CD4-positive, CD25-positive, alpha-beta regulatory T cell (primary cell): Measurements from ENCODE around the gene RAB44. TPM values are rescaled to one million over a fixed set of nuclear protein-coding genes. Genes with fewer than 3 reads are reported as not detected.
A peak's percentile ranks its signal among the peaks of the same experiment; 100 is the strongest.

Experiments
- ATAC-seq, 2 donors: fragments of 150-1000 bp; cut with Tn5 transposase; one replicate each; pipeline ENCODE4 v1.10.0; 2021; ENCODE audit warnings: low read depth in 2 of 2, moderate number of reproducible peaks in 2 of 2, moderate library complexity in 1 of 2
- DNase-seq, 3 donors: peaks; one replicate each; pipeline versions ENCODE4 v3.0.0 to v3.0.0-alpha.2; 2012 to 2022; ENCODE audit warnings: mixed read lengths in 1 of 3
- H3K27ac ChIP-seq: one replicate; pipeline ENCODE4 v1.7.0; 2013; ENCODE audit warnings: mild to moderate bottlenecking, low read length; ENCODE audit not compliant: insufficient read depth, poor library complexity, severe bottlenecking
- H3K27me3 ChIP-seq: one replicate; pipeline ENCODE4 v1.7.0; 2013; ENCODE audit warnings: low read length; ENCODE audit not compliant: control insufficient read depth, insufficient read depth
- H3K36me3 ChIP-seq: one replicate; pipeline ENCODE4 v1.7.0; 2013; ENCODE audit warnings: mild to moderate bottlenecking, low read length, moderate library complexity; ENCODE audit not compliant: control insufficient read depth, insufficient read depth
- H3K4me1 ChIP-seq: 2 replicates; pipeline ENCODE4 v1.7.0; 2013; ENCODE audit warnings: mild to moderate bottlenecking, low read length; ENCODE audit not compliant: insufficient read depth, control insufficient read depth, poor library complexity, severe bottlenecking
- H3K4me3 ChIP-seq: one replicate; pipeline ENCODE4 v1.7.0; 2013; ENCODE audit warnings: low read depth, mild to moderate bottlenecking, low read length, moderate library complexity
- H3K9me3 ChIP-seq, 2 experiments: 1 replicate in 1 of 2; 2 replicates in 1 of 2; pipeline ENCODE4 v1.7.0; 2013; ENCODE audit warnings: low read length in 2 of 2, mild to moderate bottlenecking in 1 of 2, moderate library complexity in 1 of 2; ENCODE audit not compliant: control insufficient read depth in 2 of 2
- H3K27ac Mint-ChIP-seq, 3 donors: one replicate each; pipeline ENCODE4 v1.8.0; 2020 to 2022; ENCODE audit warnings: mild to moderate bottlenecking in 3 of 3, mixed read lengths in 3 of 3, moderate library complexity in 2 of 3
- H3K27me3 Mint-ChIP-seq: one replicate; pipeline ENCODE4 v1.8.0; 2022; ENCODE audit warnings: mild to moderate bottlenecking, mixed read lengths
- H3K36me3 Mint-ChIP-seq: one replicate; pipeline ENCODE4 v1.8.0; 2020; ENCODE audit warnings: mixed read lengths
- H3K4me1 Mint-ChIP-seq, 4 donors: one replicate each; pipeline ENCODE4 v1.8.0; 2020 to 2022; ENCODE audit warnings: mixed read lengths in 4 of 4, mild to moderate bottlenecking in 1 of 4
- H3K4me3 Mint-ChIP-seq, 4 donors: one replicate each; pipeline ENCODE4 v1.8.0; 2020 to 2022; ENCODE audit warnings: mild to moderate bottlenecking in 4 of 4, mixed read lengths in 4 of 4, moderate library complexity in 3 of 4
- H3K9me3 Mint-ChIP-seq, 7 donors: one replicate each; pipeline ENCODE4 v1.8.0; 2020 to 2022; ENCODE audit warnings: mixed read lengths in 7 of 7, mild to moderate bottlenecking in 3 of 7, moderate library complexity in 2 of 7
- polyA plus RNA-seq, 4 donors: library from polyadenylated mRNA; unstranded; fragments of 300-500 nt; fragmentation: Illumina TruSeq; gene quantifications; one replicate each; pipeline ENCODE4 v1.2.3, GENCODE V29; 2021
- total RNA-seq: library from RNA; stranded (reverse); gene quantifications from one replicate; pipeline ENCODE4 v1.2.3, GENCODE V29; 2022

Gene RAB44
- total and polyA plus RNA-seq, 5 donors from 2014 or later = 0.27 TPM; not detected in 4

DNA sequence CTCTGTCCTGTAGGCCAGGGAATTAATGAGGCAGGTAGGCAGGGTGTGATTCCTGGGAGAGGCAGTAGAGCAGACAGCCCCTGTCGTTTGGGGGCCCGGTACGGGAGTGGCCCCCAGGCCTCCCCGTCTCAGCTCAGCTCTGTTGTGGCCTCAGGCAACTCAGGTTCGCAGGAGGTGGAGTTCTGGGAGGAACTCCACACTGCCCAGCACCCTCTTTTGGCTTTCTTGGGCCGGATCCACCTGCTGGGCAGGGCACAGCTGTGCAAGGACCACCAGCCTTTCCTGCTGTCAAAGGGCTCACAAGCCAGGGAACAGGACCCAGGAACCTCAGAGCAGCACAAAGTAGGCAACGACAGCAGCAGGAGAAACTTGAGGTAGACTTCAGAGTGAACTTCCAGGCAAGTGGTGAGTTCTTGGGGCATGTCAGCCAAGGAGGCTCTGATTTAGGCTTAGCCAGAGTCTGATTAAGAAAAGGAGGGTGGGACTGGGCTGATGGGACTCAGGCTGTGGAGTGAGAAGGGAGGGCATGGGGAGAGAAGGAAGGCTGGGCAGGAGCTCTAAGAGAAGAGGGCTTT is 36.9 kb downstream of the RAB44 start:
- H3K36me3 Mint-ChIP-seq = no peaks in the 10 kb centered on the region
- peak overlapping the region; percentile 30 to 82 (median 38) for H3K27ac Mint-ChIP-seq
- Histone ChIP-seq H3K9me3 (no peaks in the 10 kb centered on the region), H3K4me3 (no peak overlapping the region), H3K36me3 (no peaks in the 10 kb centered on the region), H3K27ac (no peak overlapping the region), H3K4me1 (no peaks in the 10 kb centered on the region), H3K27me3 (no peaks in the 10 kb centered on the region)
- H3K27me3 Mint-ChIP-seq = no peaks in the 10 kb centered on the region
- H3K9me3 Mint-ChIP-seq = no peaks in the 10 kb centered on the region
- H3K4me1 Mint-ChIP-seq = peaks cover 0 to 7% (median 4%) of the 10 kb centered on the region in 4 donors
- DNase-seq = no peak
- no peak for ATAC-seq
- peak overlapping the region in 1 of 4 donors; percentile 61 for H3K4me3 Mint-ChIP-seq

DNA sequence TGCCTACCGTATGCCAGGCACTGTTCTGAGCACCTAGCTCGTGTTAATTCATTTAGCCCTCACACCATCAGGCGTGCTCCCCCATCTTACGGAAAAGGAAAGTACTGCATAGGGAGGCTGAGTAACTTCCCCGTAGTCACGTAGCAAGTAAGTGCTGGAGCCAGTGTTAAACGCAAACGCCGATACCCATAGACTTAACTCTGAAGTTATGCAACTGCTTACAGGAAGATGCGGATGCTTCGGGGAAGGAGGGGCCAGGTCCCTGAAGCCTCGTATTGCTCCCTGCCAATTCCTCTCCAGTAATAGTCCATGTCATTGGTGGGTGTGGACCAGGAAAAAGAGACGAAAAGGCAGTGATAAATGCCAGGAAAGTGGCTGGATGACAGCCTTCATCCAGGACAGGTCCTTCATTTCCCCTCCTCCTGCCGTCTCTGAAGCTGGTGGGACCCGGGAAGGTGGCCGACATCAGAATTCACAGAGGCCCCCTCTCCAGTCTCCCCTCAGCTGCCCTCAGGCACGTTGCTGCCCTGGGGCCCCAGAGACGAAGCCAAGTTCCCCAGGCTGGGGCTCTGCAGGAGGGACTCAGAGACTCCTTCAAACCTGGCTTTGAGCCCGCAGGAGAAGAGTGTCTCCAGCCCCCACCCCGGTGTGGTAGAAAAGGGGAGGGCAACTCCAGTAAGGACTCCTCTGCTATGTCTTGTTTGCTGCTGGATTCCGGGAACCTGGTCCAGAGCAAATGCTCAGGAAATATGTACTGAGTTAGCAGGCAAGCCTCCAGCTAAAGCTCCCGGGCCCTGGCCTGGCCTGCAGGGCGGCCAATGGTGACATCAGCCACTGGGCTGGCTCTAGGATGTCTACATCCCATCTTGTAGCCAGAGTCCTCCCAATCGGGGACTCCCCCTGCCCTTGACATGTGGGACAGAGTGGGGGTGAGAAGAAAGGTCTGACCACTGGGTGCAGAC is 37.8 kb downstream of the RAB44 start:
- Mint-ChIP-seq H3K27ac (peak overlapping the region in 2 of 3 donors; percentile 30 to 82), H3K36me3 (no peaks in the 10 kb centered on the region), H3K4me1 (peaks cover 0 to 7% (median 4%) of the 10 kb centered on the region in 4 donors), H3K27me3 (no peaks in the 10 kb centered on the region), H3K9me3 (no peaks in the 10 kb centered on the region), H3K4me3 (peak overlapping the region in 2 of 4 donors; percentile 1 to 61)
- Histone ChIP-seq H3K27ac (no peak overlapping the region), H3K36me3 (no peaks in the 10 kb centered on the region), H3K27me3 (no peaks in the 10 kb centered on the region), H3K4me1 (no peaks in the 10 kb centered on the region), H3K9me3 (no peaks in the 10 kb centered on the region), H3K4me3 (peak overlapping the region; percentile 21)
- DNase-seq = peak in 1 of 3 donors; percentile 63
- peak; percentile 64 to 70 for ATAC-seq

DNA sequence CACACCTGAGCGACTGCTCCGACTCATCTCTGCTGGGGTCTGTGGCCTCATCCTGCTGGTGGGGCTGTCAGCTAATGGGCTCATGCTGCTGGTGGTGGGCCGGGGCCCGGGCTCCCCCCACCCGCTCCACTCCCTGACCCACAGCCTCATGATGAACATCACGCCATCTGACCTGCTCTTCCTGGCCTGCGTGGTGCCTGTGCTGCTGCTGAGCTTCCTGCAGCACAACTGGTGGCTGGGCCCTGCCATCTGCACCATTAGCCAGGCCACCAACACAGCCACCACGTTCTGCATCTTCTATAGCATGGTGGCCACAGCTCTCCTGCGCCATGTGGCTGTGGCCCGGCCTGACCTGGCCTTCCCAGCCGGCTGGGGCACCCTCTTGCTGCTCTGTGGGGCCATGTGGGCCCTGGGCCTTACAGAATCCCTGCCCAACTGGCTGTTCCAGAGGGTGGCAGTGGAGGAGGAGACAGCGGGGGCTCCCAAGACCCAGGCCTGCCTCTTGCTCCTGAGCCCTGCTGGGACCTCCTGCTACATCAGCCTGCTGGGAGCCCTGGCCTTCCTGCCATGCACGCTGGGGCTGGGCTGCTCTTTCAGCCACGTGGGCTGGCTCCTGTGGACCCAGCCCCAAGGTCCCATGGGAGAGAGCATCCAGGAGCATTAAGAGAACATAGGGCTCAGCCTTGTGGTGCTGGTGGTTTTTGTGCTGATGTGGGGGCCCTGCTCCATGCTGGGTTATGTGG is 39.6 kb downstream of the RAB44 start:
- Histone ChIP-seq H3K27me3 (no peaks in the 10 kb centered on the region), H3K36me3 (no peaks in the 10 kb centered on the region), H3K27ac (no peak overlapping the region), H3K9me3 (no peaks in the 10 kb centered on the region), H3K4me1 (no peaks in the 10 kb centered on the region), H3K4me3 (no peak overlapping the region)
- no peak overlapping the region for H3K4me3 Mint-ChIP-seq
- no peak overlapping the region for H3K27ac Mint-ChIP-seq
- H3K27me3 Mint-ChIP-seq = no peaks in the 10 kb centered on the region
- no peaks in the 10 kb centered on the region for H3K9me3 Mint-ChIP-seq
- ATAC-seq (no peak), DNase-seq (no peak)
- no peaks in the 10 kb centered on the region for H3K36me3 Mint-ChIP-seq
- peaks cover 0 to 7% (median 4%) of the 10 kb centered on the region in 4 donors for H3K4me1 Mint-ChIP-seq

DNA sequence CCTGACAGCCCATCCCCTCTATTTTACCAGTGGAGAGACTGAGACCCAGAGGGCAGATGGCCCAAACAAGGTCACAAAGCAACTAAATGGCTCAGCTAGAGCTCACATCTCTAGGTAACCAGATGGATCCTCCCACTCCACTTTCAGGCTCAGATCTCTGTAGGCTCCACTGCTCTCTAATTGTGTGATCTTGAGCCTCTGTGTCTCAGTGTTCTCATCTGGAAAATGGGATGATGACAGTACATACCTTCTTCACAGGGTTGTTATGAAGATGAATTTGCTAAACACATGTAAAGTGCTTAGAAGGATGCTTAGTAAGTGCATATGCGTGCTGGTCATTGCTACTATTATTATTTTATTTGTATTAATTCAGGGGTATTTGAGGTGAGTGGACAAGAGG is 40.5 kb downstream of the RAB44 start:
- Histone ChIP-seq H3K4me1 (no peaks in the 10 kb centered on the region), H3K27me3 (no peaks in the 10 kb centered on the region), H3K4me3 (no peak overlapping the region), H3K36me3 (no peaks in the 10 kb centered on the region), H3K9me3 (no peaks in the 10 kb centered on the region), H3K27ac (no peak overlapping the region)
- Mint-ChIP-seq H3K36me3 (no peaks in the 10 kb centered on the region), H3K27me3 (no peaks in the 10 kb centered on the region), H3K9me3 (no peaks in the 10 kb centered on the region), H3K4me3 (no peak overlapping the region), H3K27ac (no peak overlapping the region), H3K4me1 (peaks cover 0 to 7% (median 4%) of the 10 kb centered on the region in 4 donors)
- DNase-seq (no peak), ATAC-seq (no peak)

DNA sequence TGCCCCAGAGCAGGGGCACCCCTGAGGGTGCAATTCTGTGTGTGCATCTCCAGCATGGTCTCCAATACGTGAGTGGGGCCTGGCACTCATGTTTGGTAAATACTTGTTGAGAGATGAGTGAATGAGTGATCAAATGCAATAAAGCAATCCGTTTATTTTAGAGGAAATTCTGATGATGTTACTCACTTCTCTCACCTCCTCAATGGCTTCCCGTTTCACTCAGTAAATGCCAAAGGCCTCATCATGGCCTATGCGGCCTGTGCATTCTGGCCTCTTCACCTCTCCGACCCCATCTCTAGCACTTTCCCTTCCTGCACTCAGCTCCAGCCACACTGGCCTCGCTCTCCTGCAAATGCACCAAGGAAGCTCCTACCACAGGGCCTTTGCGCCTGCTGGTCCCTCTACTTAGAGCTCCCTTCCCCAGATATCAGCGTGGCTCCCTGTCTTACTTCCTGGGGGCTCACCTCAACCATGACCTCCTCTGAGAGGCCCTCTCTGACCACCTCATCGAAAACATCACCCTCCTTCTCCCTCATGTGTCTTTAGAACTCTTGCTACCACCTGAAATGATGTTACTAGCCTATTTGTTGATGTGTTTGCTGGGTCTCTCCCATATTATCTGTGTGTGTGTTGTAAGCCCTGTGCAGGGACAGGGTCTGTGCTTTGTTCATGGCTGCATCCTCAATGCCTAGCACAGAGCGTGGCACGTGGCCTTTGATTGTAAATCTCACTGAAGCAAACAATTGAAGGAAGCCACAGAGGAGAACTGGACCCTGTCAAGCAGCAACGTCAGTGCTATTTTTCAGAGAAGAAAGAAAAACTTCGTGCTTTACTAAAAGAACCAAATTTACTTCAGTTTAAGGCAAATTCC is 42.6 kb downstream of the RAB44 start:
- Mint-ChIP-seq H3K27me3 (no peaks in the 10 kb centered on the region), H3K4me1 (peaks cover 0 to under 1% (median under 1%) of the 10 kb centered on the region in 4 donors), H3K9me3 (no peaks in the 10 kb centered on the region), H3K36me3 (no peaks in the 10 kb centered on the region), H3K27ac (peak overlapping the region in 1 of 3 donors; percentile 52), H3K4me3 (peak overlapping the region in 1 of 4 donors; percentile 12)
- ATAC-seq = no peak
- no peaks in the 10 kb centered on the region for H3K27me3 ChIP-seq
- H3K4me3 ChIP-seq = no peak overlapping the region
- no peak for DNase-seq
- no peak overlapping the region for H3K27ac ChIP-seq
- no peaks in the 10 kb centered on the region for H3K9me3 ChIP-seq
- H3K36me3 ChIP-seq = no peaks in the 10 kb centered on the region
- H3K4me1 ChIP-seq = peaks cover 7% of the 10 kb centered on the region

DNA sequence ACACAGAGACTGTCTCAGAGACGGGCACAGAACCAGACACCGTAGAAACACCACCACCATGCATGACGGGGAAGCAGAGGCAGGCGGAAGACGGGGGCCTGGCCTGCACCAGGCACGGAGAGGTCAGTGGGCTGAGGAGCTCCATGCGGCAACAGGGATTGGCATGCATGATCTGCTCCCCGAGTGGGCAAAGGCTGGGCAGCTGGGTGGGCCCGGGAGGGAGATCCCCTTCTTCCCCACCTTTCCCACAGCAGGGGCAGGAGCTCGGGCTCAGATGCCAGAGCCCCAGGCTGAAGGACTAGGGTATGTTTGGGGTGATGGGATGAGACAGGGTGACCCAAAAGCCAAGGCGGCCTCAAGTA is 43.2 kb downstream of the RAB44 start:
- Mint-ChIP-seq H3K36me3 (no peaks in the 10 kb centered on the region), H3K4me1 (no peaks in the 10 kb centered on the region), H3K27ac (peak overlapping the region in 1 of 3 donors; percentile 52), H3K27me3 (no peaks in the 10 kb centered on the region), H3K9me3 (no peaks in the 10 kb centered on the region), H3K4me3 (no peak overlapping the region)
- no peaks in the 10 kb centered on the region for H3K9me3 ChIP-seq
- no peaks in the 10 kb centered on the region for H3K36me3 ChIP-seq
- no peaks in the 10 kb centered on the region for H3K27me3 ChIP-seq
- peaks cover 7% of the 10 kb centered on the region for H3K4me1 ChIP-seq
- DNase-seq (no peak), ATAC-seq (no peak)
- H3K27ac ChIP-seq = no peak overlapping the region
- no peak overlapping the region for H3K4me3 ChIP-seq

DNA sequence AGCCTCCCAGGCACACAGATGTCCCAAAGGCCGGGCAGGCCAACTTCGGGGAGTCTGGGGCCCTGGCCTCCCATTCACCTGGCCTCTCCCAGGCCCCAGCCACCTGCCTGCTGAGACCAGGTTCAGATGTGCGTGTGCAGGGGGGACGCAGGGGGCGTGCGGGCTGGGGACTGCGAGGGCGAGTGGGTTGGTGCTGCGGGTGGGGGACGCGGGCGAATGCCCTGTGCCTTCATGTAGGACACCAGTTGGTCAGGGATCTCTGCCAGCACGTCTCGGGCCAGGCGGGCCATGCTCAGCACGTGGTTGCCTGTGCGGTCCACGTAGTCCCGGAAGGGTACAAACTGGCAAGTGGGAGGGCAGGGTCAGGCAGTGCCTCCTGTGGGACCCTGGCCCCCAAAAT is 44.5 kb downstream of the RAB44 start:
- no peak for DNase-seq
- H3K27me3 ChIP-seq = no peaks in the 10 kb centered on the region
- Mint-ChIP-seq H3K4me1 (no peaks in the 10 kb centered on the region), H3K27me3 (no peaks in the 10 kb centered on the region), H3K27ac (no peak overlapping the region), H3K9me3 (peaks cover 0 to 3% (median 0%) of the 10 kb centered on the region in 7 donors), H3K4me3 (no peak overlapping the region), H3K36me3 (no peaks in the 10 kb centered on the region)
- no peak overlapping the region for H3K27ac ChIP-seq
- H3K36me3 ChIP-seq = no peaks in the 10 kb centered on the region
- H3K9me3 ChIP-seq = no peaks in the 10 kb centered on the region
- peaks cover 7% of the 10 kb centered on the region for H3K4me1 ChIP-seq
- ATAC-seq = no peak
- no peak overlapping the region for H3K4me3 ChIP-seq
